Stimulated activated CD8-positive, alpha-beta memory T cell treated with anti-CD3 and anti-CD28 coated beads, Interleukin-4, amount 100 ng/mL, for 4 hours (primary cell): ENCODE results near the gene PM20D1.
A peak's percentile ranks its signal among the peaks of the same experiment; 100 is the strongest.
"Not testable (repeated sequence)": the region's sequence is repeated elsewhere in the genome, so short reads cannot be mapped to it uniquely, and the experiment has no call there.

Source experiments
- DNase-seq, 2 donors: peaks; one replicate each; pipeline ENCODE4 v3.0.0-alpha.2; 2020; ENCODE audit warnings: low read depth in 2 of 2, low spot score in 1 of 2

PM20D1 gene, protein sequence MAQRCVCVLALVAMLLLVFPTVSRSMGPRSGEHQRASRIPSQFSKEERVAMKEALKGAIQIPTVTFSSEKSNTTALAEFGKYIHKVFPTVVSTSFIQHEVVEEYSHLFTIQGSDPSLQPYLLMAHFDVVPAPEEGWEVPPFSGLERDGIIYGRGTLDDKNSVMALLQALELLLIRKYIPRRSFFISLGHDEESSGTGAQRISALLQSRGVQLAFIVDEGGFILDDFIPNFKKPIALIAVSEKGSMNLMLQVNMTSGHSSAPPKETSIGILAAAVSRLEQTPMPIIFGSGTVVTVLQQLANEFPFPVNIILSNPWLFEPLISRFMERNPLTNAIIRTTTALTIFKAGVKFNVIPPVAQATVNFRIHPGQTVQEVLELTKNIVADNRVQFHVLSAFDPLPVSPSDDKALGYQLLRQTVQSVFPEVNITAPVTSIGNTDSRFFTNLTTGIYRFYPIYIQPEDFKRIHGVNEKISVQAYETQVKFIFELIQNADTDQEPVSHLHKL

DNA sequence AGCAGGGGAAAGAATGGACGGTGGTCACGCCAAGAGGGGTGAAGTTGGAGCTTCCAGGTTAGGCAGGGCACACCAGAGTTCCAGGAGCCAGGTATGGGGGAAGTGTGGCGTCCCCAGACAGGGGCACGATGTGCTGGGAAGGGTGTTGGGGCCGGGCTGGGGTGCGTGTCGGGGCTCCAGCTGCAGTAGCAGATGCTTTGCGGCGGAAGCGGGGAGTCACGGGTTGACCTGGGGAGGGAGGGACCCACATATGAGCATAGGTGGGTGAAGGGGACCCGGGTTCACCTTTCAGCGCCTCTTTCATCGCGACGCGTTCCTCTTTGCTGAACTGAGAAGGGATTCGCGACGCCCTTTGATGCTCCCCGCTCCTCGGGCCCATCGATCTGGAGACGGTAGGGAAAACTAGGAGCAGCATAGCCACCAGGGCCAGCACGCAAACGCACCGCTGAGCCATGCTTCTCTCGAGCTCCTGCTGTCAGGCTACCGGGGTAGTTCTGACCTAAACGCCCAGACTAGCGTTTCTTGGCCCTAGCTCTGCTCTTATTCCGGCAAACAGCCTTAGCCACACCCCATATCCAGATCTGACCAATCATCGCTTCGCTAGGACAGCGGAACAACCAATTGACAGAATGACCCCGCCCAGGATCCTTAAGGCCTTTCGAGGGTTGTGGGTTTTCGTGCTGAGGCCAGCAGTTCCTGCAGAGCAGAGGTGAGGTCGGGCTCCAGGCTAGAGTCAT is at the start of gene PM20D1:
TSS of gene PM20D1 (minus strand) at position 514 of the 737 bp plus-strand sequence. CDS start at position 454, 60 bp downstream.
- DNase-seq, result peak; percentile 51 to 72

DNA sequence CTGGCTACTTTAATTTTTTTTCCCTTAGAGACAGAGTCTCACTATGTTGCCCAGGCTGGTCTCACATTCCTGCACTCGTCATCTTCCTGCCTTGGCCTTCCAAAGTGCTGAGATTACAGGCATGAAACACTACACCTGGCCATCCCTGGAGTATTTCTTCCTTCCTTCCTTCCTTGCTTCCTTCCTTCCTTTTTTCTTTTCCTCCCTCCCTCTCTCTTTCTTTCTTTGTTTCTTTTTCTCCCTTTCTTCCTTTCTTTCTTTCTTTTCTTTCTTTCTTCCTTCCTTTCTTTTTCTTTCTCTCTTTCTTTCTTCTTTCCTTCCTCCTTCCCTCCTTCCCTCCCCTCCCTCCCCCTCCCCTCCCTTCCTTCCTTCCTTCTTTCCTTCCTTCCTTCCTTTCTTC is 46.4 kb upstream of the PM20D1 start:
- no peak for DNase-seq

DNA sequence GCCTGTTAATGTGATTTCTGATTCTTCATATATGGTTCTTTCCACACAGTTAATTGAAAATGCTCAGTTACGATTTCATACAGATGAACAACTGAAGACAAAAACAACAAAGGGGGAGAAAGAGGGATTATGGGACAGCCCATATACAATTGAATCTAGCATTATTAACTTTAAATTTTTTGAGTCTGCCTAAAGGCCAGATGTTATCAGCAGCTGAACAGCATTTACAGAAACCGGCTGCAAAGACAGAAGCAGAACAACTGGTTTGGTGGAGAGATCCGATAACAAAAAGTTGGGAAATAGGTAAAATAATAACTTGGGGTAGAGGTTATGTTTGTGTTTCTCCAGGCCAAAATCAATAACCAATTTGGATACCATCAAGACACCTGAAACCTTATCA is 44.2 kb upstream of the PM20D1 start:
- not testable (repeated sequence) for DNase-seq

DNA sequence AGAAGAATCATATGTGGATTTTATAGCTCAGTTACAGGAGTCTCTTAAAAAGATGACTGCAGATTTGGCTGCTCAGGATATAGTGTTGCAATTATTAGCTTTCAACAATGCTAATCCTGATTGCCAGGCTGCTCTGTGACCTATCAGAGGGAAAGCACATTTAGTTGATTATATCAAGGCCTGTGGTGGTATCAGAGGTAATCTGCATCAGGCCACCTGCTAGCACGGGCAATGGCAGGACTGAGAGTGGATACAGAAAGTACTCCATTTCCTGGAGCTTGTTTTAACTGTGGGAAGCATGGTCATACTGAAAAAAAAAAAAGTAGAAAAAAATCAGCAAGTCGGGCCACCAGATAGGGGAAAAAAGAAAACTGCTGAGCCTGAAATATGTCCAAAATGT is 42.2 kb upstream of the PM20D1 start:
- not testable (repeated sequence) for DNase-seq

DNA sequence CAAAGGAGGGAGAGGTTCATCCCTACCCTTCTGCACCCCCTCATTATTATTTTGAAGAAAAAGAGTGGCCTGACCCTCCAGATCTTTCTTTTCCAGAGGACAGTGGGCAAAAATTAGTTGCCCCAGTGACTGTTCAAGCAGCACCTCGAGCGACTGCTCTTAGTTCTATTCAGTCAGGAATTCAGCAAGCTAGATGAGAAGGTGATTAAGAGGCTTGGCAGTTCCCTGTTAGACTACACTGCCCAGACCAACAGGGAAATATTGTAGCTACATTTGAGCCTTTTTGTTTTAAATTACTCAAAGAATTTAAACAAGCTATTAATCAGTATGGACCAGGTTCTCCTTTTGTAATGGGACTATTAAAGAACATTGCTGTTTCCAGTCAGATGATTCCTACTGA is 41.5 kb upstream of the PM20D1 start:
- not testable (repeated sequence) for DNase-seq

GRCh38 chr1:205890631-205891030 is 40.7 kb upstream of the PM20D1 start:
- not testable (repeated sequence) for DNase-seq

- not testable (repeated sequence) for DNase-seq
Observed at GRCh38 chr1:205889706-205890105, 39.8 kb upstream of the PM20D1 start.

DNA sequence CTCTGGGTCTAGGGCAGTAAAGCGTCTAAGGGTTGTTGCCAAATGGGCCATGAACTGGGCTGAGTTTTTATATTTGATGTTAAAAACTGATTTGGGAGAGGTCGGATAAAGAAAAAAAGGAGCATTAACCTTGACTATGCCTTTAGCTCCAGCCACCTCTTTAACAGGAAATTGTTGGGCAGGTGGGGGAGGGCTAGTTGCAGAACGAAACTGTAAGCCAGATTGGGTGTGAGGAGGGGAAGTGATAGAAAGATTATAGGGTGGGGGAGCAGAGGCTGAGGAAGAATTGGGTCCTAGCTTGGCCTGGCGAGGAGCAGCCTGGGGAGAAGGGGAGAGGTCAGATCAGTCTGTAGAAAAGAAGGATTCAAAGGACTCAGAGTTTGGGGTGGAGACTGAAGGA is 39.1 kb upstream of the PM20D1 start:
- DNase-seq, result not testable (repeated sequence)

GRCh38 chr1:205883792-205884191 is 33.9 kb upstream of the PM20D1 start:
- DNase-seq, result no peak

DNA sequence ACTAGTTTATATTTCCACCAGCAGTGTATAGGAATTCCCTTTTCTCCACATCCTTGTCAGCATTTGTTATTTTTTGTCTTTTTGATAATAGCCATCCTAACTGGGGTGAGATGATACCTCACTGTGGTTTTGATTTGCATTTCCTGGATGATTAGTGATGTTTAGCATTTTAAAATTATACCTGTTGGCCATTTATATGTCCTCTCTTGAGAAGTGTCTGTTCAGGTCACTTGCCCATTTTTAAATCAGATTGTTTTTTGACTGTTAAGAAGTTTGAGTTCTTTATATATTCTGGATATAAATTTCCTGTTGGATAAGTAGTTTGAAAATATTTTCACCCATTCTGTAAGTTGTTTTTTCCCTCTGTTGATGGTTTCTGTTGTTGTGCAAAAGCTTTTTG is 31.0 kb upstream of the PM20D1 start:
- DNase-seq, result no peak

GRCh38 chr1:205879974-205880373 is 30.0 kb upstream of the PM20D1 start:
- DNase-seq, result no peak

DNA sequence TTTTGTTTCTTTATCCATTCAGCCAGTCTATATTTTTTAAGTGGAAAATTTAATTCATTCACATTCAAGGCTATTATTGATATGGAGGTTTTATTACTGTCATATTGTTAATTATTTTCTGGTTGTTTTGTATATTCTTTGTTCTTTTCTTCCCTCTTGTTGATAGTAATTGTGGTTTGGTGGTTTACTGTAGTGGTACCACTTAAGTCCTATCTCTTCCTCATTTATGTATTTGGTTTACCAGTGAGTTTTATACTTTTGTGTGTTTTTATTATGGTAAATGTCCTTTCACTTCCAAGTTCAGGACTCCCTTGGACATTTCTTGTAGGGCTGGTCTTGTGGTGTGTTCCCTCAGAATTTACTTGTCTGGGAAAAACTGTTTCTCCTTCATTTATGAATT is 28.1 kb upstream of the PM20D1 start:
- no peak for DNase-seq

GRCh38 chr1:205873148-205873547 is 23.2 kb upstream of the PM20D1 start:
- not testable (repeated sequence) for DNase-seq

GRCh38 chr1:205870236-205870635 is 20.3 kb upstream of the PM20D1 start:
- DNase-seq, result no peak

- DNase-seq, result no peak
Observed at GRCh38 chr1:205861540-205861939, 11.6 kb upstream of the PM20D1 start.

- no peak for DNase-seq
Observed at GRCh38 chr1:205858141-205858961, 8.4 kb upstream of the PM20D1 start.

GRCh38 chr1:205857501-205857900 is 7.6 kb upstream of the PM20D1 start:
- not testable (repeated sequence) for DNase-seq

GRCh38 chr1:205856433-205856832 is 6.5 kb upstream of the PM20D1 start:
- no peak for DNase-seq

DNA sequence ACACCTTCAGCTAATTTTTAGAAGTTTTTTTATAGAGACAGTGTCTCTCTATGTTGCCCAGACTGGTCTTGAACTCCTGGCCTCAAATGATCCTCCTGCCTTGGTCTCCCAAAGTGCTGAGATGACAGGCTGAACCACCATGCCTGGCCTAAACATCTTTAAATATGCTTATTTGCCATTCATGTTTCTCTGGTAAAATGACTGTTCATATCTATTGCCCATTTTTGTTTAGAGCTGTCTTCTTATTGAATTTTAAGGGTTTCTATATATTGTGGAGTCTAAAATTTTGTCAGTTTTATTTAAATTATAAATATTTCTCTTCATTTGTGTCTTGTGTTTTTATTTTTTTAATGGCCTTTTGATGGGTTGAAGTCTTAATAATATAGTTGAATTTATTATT is 3.0 kb upstream of the PM20D1 start:
- no peak for DNase-seq

DNA sequence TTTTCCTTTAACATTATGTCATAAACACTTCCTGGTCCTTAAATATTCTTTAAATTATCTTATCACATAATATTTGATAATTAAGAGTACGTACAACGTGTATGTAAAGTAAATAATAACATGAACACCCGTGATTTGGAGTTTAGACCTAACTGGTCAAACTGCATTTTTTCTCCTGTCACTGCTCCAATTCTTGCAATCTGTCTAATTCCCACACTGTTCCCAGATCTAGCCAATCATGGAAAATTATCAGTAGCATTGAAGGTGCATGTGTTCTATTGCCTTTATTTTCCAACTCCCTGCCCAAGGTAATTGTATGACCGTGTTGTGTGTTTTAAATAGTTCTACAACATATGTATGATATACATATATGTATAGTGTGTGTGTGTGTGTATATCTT is 2.1 kb upstream of the PM20D1 start:
- no peak for DNase-seq
